Raji (cell line): Measurements from ENCODE around the gene LRCH3.

Source experiments
- POLR2A ChIP-seq: IDR thresholded peaks from 2 replicates; pipeline ENCODE4 v1.6.1; 2011; ENCODE audit warnings: low read depth, low read length, control low read depth; ENCODE audit not compliant: insufficient read depth

The LRCH3 gene

GRCh38 chr3:197847866-197848401, 56.9 kb downstream of the LRCH3 start:
- TF ChIP-seq POLR2A: no peak

GRCh38 chr3:197854596-197855343, 63.7 kb downstream of the LRCH3 start:
- no peak for TF ChIP-seq POLR2A

- no peak for TF ChIP-seq POLR2A
These were observed 64.5 kb downstream of the LRCH3 start for GRCh38 chr3:197855571-197855970.

- TF ChIP-seq POLR2A: no peak
These were observed 65.3 kb downstream of the LRCH3 start for GRCh38 chr3:197856199-197856816.

GRCh38 chr3:197858133-197858532, 67.1 kb downstream of the LRCH3 start:
- no peak for TF ChIP-seq POLR2A

- TF ChIP-seq POLR2A: no peak
These were observed 67.5 kb downstream of the LRCH3 start for GRCh38 chr3:197858598-197858997.

GRCh38 chr3:197866035-197866434, 75.0 kb downstream of the LRCH3 start:
- TF ChIP-seq POLR2A: no peak

- no peak for TF ChIP-seq POLR2A
These were observed 82.3 kb downstream of the LRCH3 start for GRCh38 chr3:197873329-197873728.

- TF ChIP-seq POLR2A: no peak
These were observed 83.0 kb downstream of the LRCH3 start for GRCh38 chr3:197874064-197874463.

GRCh38 chr3:197874653-197875052, 83.6 kb downstream of the LRCH3 start:
- no peak for TF ChIP-seq POLR2A

- TF ChIP-seq POLR2A: no peak
These were observed 86.8 kb downstream of the LRCH3 start for GRCh38 chr3:197877902-197878301.

- TF ChIP-seq POLR2A: no peak
These were observed 87.4 kb downstream of the LRCH3 start for GRCh38 chr3:197878427-197878826.

GRCh38 chr3:197880491-197881269, 89.6 kb downstream of the LRCH3 start:
- no peak for TF ChIP-seq POLR2A

- no peak for TF ChIP-seq POLR2A
These were observed 90.4 kb downstream of the LRCH3 start for GRCh38 chr3:197881270-197881969.

- no peak for TF ChIP-seq POLR2A
These were observed 90.9 kb downstream of the LRCH3 start for GRCh38 chr3:197881970-197882338.
